Islet of Langerhans (tissue), 1 donor: Measurements from ENCODE around the gene DCLRE1C.
"Not testable (repeated sequence)": the region's sequence is repeated elsewhere in the genome, so short reads cannot be mapped to it uniquely, and the experiment has no call there.

ENCODE experiments used
- FAIRE-seq: peaks from one replicate; lab custom pipeline; 2011; peaks lifted over from hg19 to GRCh38; lab: Jason Lieb, UNC

The DCLRE1C gene

DNA sequence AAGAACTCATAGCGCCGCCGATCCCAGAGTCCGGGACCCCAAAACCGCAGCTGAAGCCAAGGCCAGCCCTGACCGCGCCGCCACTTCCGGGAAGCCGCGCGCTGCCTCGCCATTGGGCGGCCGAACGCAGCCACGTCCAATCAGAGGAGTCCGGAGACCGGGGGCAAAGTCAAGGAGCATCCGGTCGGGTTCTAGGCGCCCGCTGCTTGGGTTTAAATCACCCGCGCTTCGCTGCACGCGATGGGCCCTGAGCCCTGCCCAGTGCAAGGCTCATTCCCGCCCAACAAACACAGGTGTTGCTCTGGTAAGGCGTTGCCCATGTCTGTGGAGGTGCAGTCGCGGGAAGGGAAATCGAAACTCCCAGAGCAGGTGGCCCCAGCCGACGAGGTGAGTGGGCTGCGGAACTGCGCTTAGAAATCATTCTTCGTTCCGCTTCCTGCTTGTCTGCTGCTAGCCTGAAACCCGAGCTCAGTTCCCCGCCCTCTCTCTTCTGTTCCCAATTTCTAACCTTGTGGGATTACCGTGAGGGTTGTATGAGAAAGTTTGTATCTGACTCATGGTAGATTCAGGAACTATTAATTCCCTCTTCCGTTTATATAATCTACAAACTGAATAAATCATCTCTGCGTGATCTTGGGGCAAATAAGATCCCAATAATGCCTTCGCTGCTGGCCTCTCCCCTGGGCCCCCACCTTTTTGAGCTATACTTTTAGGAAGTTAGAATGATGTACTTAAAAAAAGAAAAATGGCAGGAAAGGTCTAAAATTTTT, at the start of gene DCLRE1C:
DCLRE1C (minus strand) TSS at position 96 of the 770 bp plus-strand sequence; CDS start at position 10, 86 bp downstream.
- peak; percentile 24 for FAIRE-seq

DNA sequence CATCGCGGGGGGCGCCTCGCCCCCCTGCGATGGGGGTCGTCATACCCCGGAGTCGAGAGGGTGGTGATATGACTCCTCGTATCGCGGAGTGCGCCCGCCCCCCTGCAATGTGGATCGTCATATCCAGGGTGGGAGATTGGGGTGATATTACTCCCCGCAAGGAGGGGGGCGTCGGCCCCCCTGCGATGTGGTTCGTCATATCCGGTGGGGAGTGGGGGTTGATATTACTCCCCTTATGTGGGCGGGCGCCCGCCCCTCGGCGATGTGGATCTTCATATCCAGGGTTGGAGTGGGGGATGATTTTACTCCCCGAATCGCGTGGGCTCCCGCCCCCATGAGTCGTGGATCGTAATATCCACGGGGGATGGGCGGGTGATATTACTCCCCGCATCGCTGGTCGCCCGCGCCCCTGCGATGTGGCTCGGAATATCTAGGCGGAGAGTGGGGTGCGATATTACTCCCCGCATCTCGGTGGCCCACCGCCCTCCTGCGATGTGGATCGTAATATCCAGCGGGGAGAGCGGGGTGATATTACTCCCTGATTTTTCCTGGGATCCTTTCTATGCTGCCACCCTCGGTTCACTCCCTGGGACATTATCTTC, 42.2 kb upstream of the DCLRE1C start:
- FAIRE-seq, result no peak

DNA sequence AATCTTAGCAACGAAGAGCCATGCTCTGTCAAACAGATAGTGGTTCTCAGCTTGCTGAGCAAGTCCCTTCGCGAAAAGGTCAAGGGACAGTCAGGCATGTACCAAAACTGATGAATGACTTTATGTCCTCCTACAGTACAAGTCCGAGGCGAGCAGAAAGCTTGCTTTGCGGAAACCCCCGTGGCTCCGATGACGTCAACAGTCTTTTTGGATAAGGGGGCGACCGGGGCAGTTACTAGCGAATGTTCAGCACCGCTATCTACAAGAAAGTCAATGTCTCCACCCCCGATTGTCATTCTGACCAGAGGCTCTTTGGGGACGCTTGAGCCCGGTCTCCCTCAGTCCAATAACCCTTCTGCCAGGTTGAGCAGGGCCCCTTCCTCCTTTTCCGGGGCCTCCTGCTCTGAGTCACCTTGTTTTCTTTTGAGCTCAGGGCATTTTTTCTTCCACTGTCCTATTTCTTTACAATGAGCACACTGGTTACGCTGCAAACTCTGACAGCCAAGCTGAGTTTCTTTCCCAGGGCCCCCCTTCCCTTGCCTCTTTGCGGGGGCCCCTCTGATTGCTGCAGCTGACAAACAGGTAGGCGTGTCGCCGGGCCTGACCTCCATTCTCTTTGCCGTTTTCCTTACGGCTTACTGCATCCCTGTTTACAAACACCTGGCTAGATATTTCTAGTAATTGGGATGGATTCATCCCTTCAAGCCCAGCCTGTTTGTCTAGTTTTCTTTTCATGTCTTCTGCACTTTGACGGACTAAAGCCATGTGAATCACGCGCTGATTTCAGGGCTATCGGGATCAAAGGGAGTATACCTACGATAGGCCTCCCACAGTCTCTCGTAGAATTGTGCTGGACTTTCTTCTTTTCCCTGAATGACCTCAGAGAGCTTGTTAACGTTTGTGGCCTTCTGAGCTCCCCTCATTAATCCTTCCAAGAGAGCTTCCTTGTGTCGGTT, 39.9 kb upstream of the DCLRE1C start:
- not testable (repeated sequence) for FAIRE-seq

DNA sequence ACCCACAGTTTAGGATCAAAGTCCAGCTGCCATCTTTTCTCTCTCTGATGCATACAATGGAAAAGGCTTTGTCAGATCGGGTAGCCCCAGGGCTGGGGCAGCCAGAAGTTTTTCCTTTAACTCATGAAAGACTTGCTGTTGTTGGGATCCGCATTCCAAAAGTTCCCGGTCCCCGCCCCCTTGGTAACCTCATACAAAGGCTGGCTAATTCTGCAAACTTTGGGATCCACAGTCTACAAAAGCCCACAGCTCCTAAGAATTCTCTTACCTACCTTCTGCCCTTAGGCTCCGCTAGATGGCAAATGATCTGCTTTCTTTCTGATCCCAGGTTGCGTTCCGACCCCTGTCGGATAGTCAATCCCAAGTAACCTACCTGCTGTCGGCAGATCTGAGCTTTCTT, 38.4 kb upstream of the DCLRE1C start:
- FAIRE-seq, result not testable (repeated sequence)

DNA sequence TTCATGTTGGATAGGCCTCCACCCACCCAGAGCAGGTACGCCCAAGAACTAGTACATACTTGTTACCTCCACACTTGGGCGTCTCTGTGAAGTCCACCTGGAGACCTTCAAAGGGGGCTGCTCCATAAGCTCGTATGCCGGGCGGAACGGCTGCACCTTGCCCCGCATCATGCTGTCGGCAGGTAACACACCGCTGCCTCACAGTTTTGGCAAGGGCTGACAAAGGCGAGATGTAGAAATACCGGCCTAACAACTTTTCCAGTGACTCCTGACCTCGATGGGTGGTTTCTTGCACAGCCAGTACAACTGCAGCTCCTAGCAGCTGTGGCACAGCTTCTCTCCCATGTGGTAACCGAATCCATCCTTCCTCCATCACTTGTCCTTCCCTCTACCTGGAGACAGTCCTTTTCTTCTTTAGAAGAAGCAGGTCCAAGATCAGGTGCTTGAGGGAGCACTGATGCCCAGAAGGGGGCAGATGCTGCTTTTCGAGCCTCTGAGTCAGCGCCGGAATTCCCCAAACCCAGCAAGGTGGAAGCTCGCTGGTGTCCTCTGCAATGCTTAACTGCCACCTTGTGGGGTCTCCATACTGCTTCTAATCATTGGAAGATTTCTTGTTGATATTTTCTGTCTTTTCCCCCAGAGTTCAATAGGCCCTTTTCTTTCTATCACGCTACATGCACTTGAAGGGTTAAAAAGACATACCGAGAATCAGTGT, 37.3 kb upstream of the DCLRE1C start:
- FAIRE-seq, result not testable (repeated sequence)

DNA sequence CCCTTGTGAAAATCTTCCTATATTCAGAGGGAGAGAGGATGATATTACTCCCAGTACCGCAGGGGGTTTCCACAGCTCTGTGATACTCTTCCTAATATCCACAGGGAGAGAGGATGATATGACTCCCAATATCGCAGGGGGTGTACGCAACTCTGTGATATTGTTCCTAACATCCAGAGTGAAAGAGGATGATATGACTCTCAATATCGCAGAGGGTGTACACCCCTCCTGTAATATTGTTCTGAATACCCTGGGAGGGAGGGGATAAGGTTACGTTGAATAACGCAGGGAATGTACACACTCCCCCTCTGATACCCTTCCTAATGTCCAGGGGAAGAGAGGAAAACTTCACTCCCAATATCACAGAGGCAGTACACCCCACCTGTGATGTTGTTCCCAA, 35.7 kb upstream of the DCLRE1C start:
- not testable (repeated sequence) for FAIRE-seq

DNA sequence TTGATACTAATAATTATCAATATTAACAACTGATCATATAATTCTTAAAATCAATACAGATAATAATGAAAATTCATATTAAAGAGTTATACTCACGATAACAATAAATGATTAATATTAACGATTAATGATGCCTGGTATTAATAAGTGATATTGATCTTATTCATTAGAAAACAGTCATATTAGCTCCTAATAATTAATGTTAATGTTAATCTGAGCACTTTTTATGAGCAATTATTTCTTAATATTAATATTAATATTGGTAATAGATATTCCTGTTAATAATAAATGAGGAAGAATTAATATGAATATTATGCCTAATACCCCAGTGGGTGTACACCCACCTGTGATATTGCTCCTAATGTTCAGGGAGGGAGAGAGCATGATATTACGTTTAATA, 28.8 kb upstream of the DCLRE1C start:
- no peak for FAIRE-seq

DNA sequence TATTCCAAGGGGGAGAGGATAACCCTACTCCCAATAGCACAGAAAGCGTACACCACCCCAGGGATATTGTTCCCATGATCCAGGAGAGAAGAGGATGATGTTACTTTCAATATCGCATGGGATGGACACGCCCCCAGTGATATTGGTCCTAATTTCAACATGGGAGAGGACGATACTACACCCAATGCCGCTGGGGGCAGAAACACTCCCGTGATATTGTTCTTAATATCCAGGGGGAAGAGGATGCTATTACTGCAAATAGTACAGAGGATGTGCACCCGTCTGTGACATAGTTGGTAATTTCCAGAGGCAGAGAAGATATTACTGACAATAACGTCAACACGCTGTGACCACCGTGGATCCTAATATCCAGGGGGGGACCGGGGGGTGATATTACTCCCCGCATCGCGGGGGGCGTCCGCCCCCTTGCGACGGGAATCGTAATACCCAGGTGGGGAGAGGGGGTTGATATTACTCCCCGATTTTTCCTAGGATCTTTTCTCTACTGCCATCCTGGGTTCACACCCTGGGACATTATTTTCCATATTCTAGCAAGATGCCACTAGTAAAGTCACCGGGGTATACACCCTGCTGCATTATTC, 21.9 kb upstream of the DCLRE1C start:
- no peak for FAIRE-seq

DNA sequence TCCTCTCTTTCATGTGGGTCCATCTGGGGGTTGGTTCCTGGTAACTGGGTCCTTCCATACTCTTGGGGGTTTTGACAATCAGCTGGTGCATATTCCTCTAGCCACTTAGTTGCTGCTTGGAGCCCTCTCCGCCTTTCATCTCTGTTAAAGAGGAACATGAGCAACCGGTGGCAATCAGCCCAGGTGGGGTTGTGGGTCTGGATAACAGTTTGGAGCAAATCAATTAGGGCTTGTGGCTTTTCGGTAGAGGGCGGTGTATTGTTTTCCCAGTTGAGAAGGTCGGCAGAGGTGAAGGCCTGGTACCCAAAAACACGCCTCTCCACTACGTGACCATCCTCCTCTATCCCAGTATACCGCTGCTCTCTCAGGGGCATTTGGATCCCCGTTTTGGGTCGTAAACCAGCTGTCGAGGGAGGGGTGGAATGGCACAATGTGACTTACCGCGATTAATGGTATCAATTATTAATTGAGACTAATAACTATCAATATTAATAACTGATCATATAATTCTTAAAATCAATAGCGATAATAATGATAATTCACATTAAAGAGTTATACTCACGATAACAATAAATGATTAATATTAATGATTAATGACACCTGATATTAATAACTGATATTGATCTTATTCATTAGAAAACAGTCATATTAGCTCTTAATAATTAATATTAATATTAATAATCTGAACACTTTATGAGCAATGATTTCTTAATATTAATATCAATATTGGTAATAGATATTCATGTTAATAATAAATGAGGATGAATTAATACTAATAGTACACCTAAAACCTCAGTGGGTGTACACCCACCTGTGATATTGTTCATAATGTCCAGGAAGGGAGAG, 20.5 kb upstream of the DCLRE1C start:
- FAIRE-seq, result not testable (repeated sequence)

DNA sequence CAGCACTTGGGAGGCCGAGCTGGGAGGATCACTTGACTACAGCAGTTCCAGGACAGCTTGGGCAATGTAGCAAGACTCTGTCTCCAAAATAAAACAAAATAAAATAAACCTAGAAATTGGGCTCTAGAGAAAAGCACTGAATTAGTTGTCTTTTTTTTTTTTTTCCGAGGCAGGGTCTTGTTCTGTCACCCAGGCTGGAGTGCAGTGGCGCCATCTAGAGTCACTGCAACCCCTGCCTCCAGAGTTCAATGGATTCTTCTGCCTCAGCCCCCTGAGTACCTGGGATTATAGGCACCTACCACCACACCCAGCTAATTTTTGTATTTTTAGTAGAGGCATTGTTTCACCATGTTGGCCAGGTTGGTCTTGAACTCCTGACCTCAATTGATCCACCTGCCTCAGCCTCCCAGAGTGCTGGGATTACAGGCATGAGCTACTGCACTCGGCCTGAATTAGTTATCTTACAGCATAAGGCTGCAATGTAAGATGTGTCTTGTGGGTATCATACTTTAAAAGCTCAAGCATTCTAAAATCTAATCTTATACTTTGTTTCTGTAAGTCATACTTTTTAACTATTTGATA, 18.1 kb upstream of the DCLRE1C start:
- FAIRE-seq, result no peak

DNA sequence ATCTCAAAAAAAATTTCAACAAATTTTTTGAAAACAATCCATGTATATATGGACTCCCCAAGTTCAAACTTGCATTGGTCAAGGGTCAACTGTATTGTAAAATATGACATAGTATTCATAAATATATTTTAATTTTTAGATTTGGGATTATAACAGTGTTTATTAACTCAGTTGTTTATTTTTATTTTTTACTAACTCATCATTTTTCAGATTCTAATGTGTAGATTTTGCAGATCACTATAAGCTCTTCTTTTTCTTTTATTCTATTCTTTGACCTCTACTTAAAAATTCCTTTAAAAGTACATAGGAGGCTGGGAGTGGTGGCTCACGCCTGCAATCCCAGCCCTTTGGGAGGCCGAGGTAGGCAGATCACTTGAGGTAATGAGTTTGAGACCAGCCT, 14.0 kb upstream of the DCLRE1C start:
- no peak for FAIRE-seq

DNA sequence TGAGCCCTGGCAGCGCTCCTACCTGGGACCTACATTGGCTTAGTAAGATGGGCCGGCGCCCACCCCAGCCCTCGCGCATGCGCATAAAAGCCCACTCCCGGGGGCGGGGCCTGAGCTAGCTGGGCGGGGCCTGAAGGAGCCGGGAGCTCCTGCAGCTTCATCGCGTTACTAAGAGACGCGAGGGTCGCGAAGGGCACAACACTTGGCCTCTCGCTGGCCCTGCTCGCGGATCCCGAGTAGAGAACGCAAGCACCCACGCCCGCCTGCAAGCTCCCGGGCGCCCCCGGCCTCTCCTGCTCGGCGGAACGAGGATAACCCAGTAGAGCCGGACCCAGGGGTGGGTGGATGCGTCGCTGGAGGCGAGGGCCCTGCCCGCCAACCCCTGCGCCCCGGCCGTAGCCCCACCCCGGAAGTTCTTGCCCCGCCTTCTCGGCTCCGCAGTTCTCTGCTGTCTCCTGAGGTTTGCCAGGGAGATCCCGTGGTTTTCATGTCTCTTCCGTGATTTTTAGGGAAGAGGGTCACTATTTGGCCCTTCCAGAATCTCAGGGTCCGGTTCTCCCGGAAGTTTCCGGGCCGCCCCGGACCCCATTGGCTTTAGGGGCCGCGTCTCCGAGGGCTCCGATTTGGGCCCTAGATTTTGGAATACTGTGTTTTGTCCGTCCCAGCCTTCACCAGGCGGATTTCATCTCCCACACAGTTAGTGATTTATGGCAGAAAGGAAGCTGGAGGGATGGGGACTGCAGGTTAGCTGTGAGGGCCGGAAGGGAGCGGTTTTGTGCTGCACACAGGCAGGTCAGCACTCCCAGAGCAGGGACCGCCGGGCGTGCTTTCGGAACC, 5.5 kb upstream of the DCLRE1C start, which contains the start of gene MEIG1:
MEIG1 (plus strand) TSS at position 168 of the 837 bp plus-strand sequence. CDS start 7,081 bp downstream, outside the sequence.
- no peak for FAIRE-seq

DNA sequence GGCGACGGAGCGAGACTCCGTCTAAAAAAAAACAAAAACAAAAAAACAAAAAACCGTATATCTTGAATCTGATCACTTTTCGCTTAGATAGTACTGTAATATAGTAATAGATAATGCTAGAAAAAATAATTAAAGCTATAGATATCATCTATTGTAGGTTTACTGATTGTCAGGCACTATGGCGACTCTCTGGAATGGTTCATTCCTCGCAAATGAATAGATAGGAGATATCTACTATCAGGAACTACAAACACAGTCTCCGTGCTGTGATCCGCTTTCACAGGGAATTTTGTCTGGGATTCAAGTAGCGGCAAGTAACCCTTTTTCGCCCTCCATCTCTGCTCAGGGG, 5.0 kb upstream of the DCLRE1C start:
- no peak for FAIRE-seq

DNA sequence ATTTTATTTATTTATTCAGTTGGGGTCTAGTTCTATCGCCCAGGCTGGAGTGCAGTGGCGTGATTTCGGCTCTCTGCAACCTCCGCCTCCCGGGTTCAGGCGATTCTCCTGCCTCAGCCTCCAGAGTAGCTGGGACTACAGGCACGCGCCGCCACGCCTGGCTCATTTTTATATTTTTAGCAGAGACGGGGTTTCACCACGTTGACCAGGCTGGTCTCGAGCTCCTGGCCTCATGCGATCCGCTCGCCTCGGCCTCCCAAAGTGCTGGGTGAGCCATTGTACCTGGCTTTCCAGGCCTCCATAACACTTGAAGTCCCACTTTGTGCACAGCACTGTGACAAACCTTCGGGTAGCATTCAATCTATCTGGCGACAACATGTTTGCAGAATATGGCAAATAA, 1.0 kb upstream of the DCLRE1C start:
- no peak for FAIRE-seq

DNA sequence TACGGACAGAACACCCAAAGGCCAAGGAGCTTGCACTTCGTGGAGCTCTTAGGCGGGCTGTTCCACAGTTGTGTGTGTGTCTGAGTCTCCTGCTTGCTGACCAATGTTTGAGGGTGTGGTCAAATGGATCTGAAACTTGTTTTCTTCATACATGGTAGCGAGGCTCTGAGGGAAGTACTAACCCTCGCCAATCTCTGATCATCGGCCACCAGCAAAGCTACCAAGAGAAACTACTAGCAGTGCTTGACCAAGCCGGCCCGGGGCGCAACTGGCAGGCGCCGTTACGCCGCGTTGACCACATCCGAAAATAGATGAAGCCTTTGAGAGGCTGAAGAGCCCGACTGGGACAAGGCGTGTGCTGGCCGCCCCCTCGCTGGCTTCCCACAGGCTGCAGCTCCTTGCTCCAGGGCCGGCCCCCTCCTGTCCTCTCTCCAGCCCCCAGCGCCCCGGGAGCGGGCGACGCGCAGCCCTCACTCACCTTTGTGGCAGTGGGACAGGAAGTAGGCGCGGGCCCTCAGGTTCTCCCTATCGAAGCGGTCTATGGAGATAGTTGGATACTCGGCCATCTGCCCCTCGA, 384 bp downstream of the DCLRE1C start:
- FAIRE-seq, result no peak

DNA sequence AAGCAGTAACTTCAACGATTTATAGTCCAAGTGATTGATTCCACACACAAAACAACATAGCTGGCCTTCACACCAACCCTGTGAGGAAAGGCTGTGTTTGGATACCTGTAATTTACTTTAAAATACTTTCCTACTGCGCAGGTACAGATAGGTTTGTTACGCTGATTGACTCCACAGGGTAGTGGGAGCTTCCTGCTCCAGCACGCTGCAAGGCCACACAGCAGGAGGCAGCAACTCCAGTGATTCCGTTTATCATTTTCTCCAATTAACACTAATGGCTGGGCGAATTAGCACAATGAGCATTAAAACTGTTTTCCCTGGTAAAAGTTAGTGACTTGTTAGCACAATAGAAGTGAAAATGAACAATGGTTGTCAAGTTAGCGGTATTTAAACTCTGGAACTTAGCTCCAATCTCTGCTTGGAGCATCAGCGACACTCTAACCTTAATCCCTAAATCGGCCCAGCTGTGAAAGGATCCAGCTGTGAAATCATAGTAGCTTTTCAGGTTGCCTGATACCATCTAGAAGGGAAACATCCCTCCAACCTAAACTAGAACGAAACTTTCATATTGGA, 959 bp downstream of the DCLRE1C start:
- no peak for FAIRE-seq

DNA sequence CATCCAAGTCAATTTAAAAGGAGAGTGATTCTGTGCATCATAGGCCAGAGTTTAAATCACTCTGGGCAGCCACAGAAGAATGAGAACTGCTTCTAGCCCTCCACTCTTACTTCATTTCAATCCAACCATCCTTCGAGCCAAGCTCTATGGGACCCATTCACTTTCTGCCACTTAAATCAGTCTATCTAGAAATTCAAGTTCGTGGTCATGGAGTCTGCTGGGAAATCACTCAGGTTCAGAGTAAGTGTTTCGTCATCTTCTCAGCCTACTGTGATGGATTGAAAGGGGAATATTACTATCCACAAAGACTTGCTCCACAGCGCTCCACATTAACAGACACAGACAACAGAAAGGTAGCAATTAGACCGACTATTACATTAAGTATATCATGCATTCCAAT, 4.6 kb downstream of the DCLRE1C start:
- no peak for FAIRE-seq

DNA sequence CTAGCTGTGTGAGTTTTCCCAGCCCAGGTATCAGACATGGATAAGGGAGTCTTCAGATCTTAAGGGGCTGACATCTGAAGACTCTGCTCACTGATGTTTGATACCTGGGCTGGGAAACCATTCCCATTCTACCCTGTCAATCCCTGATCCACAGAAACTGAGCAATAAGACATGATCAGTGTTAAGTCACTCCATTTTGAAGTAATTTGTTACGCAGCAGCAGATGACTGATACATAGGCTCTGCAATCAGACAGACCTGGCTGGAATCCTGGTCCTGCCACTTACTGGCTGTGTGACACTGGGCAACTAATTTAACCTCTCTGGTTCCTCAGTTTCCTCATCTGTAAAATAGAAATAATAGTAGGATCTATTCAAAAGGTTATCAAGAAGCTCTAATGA, 6.6 kb downstream of the DCLRE1C start:
- no peak for FAIRE-seq

DNA sequence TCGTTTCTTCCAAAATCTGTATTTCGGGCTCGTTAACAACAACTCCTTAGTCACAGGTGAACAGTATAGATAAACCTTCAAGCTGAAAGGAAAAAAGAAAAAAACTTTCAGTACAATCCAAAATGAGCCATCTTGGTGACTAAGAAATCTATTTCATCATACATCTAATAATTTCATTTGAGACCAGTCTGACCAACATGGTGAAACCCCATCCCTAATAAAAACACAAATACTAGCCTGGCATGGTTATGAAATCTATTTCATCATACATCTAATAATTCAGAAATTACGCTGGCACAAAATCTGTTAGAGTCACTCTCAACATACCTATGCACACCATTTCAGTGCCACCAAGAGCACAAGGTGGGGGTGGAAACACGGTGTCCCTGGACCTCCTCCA, 8.8 kb downstream of the DCLRE1C start:
- no peak for FAIRE-seq
